D721Med (cell line): Measurements from ENCODE around the gene IQSEC3.
"Not testable (repeated sequence)": the region's sequence is repeated elsewhere in the genome, so short reads cannot be mapped to it uniquely, and the experiment has no call there.

ENCODE experiments used
- DNase-seq: peaks from one replicate; pipeline ENCODE4 v3.0.0; 2011; ENCODE audit warnings: low spot score; ENCODE audit not compliant: insufficient read length
- FAIRE-seq: peaks from 2 replicates; lab custom pipeline; 2011; peaks lifted over from hg19 to GRCh38; lab: Jason Lieb, UNC
- TF ChIP-seq, protein P1 (sequence below): IDR thresholded peaks from 2 replicates; pipeline ENCODE4 v1.5.1; 2012; ENCODE audit warnings: mild to moderate bottlenecking, control low read depth; ENCODE audit not compliant: insufficient read depth; ENCODE audit errors: missing control alignments

IQSEC3 gene

DNA sequence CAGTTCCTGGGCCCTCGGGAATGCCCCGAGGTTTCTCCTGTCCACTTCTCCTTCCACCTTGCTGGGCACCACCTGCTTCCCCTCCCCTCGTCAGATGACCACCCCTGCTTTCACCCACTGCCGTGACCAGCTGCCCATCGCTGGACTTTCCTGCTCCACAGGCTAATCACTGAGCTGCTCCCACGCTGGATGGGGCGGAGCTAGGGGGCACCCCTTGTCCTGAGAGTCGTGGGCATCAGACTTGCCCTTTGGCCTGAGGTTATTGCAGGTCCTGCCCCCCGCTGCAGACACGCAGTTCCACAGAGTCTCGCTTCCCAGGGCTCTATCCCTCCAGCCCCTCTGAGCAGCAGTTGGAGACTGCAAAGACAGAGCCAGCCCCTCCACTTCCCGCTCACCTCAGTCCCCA lies 147.0 kb downstream of the IQSEC3 start:
- DNase-seq: no peak
- TF ChIP-seq, protein P1, sequence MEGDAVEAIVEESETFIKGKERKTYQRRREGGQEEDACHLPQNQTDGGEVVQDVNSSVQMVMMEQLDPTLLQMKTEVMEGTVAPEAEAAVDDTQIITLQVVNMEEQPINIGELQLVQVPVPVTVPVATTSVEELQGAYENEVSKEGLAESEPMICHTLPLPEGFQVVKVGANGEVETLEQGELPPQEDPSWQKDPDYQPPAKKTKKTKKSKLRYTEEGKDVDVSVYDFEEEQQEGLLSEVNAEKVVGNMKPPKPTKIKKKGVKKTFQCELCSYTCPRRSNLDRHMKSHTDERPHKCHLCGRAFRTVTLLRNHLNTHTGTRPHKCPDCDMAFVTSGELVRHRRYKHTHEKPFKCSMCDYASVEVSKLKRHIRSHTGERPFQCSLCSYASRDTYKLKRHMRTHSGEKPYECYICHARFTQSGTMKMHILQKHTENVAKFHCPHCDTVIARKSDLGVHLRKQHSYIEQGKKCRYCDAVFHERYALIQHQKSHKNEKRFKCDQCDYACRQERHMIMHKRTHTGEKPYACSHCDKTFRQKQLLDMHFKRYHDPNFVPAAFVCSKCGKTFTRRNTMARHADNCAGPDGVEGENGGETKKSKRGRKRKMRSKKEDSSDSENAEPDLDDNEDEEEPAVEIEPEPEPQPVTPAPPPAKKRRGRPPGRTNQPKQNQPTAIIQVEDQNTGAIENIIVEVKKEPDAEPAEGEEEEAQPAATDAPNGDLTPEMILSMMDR: no peak
- FAIRE-seq: no peak

DNA sequence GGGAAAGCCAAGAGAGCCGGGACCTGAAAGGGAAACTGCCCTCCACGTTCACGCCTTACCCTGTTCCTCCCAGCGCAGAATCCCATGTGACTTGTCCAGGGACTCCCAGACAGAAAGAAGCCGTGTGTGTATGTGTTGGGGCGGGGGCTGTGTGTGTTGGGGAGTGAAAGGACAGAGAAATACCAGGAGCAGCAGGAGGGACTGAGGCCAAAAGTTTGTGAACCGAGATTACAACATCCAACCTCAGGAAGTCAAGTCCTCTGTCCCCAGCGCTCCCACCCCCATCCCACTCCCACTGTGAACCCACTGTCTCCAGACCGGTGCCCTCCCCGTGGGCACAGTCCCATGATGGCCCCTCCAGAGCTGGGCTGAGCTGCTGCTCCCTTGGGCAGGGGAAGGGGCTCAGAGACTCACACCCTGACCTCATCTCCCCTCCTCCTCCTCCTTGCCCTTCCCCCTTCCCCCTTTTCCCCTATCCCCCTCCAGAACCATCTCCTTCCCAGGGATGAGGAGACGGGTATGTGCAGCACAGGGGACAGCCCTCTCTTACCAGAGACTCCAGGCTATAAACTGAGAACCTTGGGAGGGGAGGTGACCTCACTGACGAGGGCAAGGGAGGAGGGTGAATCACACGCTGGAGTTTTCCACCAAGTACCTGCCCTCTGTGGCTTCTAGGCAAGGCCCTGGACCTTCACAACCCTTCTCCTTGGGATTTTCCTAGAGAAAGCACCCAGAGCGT lies 147.6 kb downstream of the IQSEC3 start, which contains the start of gene SLC6A12:
TSS of gene SLC6A12 (minus strand) at position 155 of the 739 bp plus-strand sequence. CDS start 4,171 bp downstream, outside the sequence.
- TF ChIP-seq, protein P1: no peak
- DNase-seq (no peak), FAIRE-seq (no peak)

DNA sequence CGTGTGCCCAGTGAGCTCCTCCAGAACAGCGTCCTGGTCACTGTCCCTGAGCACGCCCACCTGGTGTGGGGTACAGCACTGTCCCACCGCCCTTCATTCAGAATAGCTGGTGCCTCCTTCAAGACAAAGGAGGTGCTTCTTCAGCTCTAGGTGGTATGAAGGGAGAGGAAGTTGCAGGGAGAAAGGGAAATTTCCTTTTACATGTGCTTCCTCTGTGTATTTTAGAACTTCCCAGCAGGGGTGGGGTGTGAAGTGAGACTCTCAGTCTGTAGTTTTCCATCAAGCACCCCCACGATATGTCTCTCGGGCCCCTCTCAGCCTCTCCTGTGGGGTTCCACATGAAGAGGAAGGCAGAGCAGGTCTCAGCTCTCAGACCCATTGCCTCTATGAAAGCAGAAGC lies 148.5 kb downstream of the IQSEC3 start:
- FAIRE-seq: no peak
- TF ChIP-seq, protein P1: no peak
- DNase-seq: no peak

DNA sequence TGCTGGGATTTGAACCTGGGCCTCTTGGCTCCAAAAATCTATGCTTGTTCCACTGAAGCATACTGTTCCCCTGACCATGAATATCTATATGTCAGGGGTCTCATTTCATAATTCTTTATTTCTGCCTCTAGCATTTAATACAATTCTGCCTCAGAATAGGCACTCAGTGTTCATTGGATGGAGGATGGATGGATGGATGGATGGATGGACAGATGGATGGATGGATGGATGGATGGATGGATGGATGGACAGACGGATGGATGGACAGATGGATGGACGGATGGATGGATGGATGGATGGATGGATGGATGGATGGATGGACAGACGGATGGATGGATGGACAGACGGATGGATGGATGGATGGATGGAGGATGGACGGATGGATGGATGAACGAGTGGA lies 150.5 kb downstream of the IQSEC3 start:
- DNase-seq, FAIRE-seq: not testable (repeated sequence)

DNA sequence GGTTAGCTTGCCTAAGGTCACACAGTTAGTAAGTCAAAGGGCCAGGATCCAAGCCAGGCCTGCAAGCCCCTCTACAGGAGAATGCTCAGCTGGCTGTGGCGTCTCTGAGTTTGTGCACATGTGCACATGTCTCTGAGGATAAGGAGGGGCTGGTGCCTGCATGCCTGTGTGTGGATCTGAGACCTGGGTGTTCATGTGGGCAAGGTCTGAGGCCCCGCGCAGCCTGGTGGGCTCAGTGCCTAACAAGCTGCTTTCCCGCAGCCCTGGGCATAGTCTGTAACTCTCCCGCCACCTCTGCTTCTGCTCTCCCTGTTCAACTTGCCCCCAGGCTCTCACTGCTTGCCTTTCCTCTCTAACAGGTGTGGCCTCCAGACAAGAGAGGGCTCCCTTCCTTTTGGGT lies 151.7 kb downstream of the IQSEC3 start:
- FAIRE-seq (no peak), DNase-seq (no peak)
- TF ChIP-seq, protein P1: no peak

DNA sequence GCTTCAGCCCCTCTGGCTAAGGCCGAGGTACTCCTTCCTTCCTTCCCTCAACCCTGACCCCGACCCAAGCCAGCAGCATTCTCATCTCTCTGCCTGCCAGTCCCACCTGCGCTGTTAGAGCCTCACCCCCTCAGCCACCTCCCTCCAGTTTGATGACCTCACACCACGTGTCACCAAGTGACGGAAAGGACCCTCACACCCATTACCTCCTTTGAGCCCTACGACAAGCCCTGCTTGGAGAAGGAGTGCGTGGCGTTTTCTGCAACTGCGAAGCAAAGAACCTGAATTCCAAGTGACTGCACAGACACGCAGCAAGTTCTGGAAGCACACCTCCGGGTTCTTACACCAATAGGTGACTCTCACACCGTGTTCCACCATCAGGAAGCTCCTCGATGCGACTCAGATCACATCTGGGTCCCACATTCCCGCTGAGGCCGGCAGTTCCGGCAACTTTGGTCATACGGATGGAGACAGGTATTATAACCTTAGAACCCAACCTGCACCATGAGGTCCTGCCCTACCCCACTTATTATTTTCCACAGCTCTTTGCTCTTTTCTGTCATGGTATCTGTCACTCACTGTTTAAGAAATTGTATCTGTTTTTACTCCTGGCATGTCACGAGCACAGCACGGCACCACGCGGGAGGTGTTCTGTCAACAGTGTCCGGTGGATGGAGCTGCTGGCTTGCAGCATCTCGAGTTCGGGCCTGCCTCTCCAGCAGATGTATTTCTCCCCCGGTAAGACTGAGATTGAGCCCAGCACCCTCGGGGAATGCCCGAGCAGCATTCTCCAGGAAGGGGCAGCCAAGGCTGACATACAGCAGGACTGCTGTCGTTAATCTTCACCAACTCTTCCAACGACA lies 152.4 kb downstream of the IQSEC3 start:
- TF ChIP-seq, protein P1: no peak
- no peak for FAIRE-seq
- no peak for DNase-seq

DNA sequence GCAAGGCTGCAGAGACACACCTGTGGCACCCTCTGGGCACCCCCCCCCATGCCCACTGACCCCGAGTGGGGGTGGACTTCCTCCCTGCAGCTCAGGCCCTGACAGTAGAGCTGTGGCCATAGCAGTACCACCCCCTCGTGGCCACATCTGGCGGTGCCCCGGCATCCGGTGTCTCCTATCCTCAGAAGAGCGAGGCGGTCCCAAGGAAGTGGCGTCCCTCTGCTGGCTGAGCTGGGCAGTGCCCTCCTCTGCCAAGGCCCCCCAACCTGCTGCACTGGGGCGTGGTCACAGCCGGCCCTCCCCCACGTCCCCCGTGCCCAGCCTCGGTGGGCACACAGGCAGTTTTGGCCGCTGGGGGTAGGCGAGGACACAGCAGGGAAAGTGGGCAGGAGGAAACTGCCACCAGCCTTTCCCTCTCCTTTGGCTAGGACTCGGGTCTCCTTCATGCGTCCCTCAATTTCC lies 153.4 kb downstream of the IQSEC3 start:
- TF ChIP-seq, protein P1: peak; percentile 56
- FAIRE-seq: no peak
- DNase-seq: peak; percentile 65
